Measurements from ENCODE around the gene ICAM5. TPM values are rescaled to one million over a fixed set of nuclear protein-coding genes. Genes with fewer than 3 reads are reported as not detected.

ICAM5 gene
- total RNA-seq, 2 donors from 2014 or later, result 0.18 to 0.37 TPM

DNA sequence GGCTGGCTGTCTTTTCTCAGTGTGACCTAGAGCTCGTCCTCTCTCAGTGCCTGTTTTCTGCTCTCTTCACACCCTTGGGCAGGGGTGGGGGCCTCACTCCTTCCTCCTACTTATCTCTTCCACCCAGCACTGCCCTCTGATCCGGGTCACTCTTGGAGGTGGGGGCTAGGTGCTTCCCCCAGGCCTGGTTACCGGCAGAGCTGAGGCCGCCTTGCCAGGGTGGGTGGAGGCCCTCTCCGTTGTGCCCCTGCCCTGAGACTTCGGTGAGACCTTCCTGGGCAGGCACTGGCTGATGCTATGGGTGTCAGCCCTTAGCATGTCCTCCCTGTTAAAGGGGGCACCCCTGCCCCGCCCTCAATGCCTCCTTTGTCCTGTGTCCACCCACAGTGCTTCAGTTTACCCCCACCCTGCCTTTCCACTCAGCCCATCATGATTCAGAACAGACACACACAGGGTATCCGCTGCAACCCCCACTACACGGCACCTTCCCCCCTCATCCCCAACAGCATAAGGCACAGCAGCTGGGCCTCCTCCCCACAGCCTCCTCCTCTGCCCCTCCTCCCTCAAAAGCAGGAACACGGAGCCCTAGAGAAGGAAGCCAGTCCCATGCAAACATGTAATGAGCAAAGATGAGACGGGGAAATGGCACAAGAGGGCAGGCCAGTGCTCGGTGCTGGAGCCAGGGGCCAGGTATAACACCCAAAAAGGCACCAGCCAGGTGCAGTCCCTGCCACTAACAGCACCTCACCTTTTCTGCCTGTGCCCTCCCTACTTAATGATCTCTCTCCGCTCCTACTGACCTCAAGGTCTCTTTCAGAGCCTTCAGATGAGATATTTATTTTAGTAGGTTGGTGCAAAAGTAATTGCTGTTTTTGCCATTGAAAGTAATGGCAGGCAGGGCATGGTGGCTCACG lies 10.1 kb downstream of the ICAM5 start:
- Mint-ChIP-seq H3K4me1 (peaks cover 4% of the 10 kb centered on the region), H3K27me3 (ENCODE audit: insufficient read depth) (peaks cover 62% of the 10 kb centered on the region), H3K9me3 (peaks cover 7% of the 10 kb centered on the region), H3K4me3 (no peak overlapping the region), H3K27ac (no peak overlapping the region), H3K36me3 (ENCODE audit: low read depth) (peaks cover 6% of the 10 kb centered on the region)
- no peak overlapping the region for H3K9ac ChIP-seq (ENCODE audit: extremely low read depth, low read length, poor library complexity, severe bottlenecking)
- no peaks in the 10 kb centered on the region for H3K4me1 ChIP-seq (ENCODE audit: control insufficient read depth, insufficient read depth, low read length)
- no peak for DNase-seq
- 64 to 79% methylated on average over 5 to 14 of the region's 14 CpGs for WGBS, 2 experiments (ENCODE audit: insufficient coverage in 1 of 2, insufficient read length in 1 of 2)
- H3K27ac ChIP-seq (ENCODE audit: low read depth, low read length), result no peak overlapping the region
- H3K4me3 ChIP-seq (ENCODE audit: low read length), result no peak overlapping the region
- no peaks in the 10 kb centered on the region for H3K36me3 ChIP-seq (ENCODE audit: control insufficient read depth, insufficient read depth, low read length)
- H3K27me3 ChIP-seq (ENCODE audit: control insufficient read depth, insufficient read depth, low read length, poor library complexity, severe bottlenecking), result peaks cover 42% of the 10 kb centered on the region
- TF ChIP-seq CTCF (conservative IDR thresholded peaks at IDR 0.05), result no peak
- no peaks in the 10 kb centered on the region for H3K9me3 ChIP-seq (ENCODE audit: control insufficient read depth, low read length)

GRCh38 chr19:10305139-10305806 lies 15.5 kb downstream of the ICAM5 start:
- no peaks in the 10 kb centered on the region for H3K9me3 ChIP-seq (ENCODE audit: control insufficient read depth, low read length)
- Mint-ChIP-seq H3K27ac (no peak overlapping the region), H3K4me3 (no peak overlapping the region), H3K36me3 (ENCODE audit: low read depth) (peaks cover 15% of the 10 kb centered on the region), H3K4me1 (no peaks in the 10 kb centered on the region), H3K9me3 (no peaks in the 10 kb centered on the region), H3K27me3 (ENCODE audit: insufficient read depth) (peaks cover 13% of the 10 kb centered on the region)
- H3K36me3 ChIP-seq (ENCODE audit: control insufficient read depth, insufficient read depth, low read length), result no peaks in the 10 kb centered on the region
- TF ChIP-seq CTCF (conservative IDR thresholded peaks at IDR 0.05), result no peak
- no peak overlapping the region for H3K27ac ChIP-seq (ENCODE audit: low read depth, low read length)
- 94 to 100% methylated on average over 9 to 17 of the region's 17 CpGs for WGBS, 2 experiments (ENCODE audit: insufficient coverage in 1 of 2, insufficient read length in 1 of 2)
- no peaks in the 10 kb centered on the region for H3K4me1 ChIP-seq (ENCODE audit: control insufficient read depth, insufficient read depth, low read length)
- no peak overlapping the region for H3K9ac ChIP-seq (ENCODE audit: extremely low read depth, low read length, poor library complexity, severe bottlenecking)
- H3K4me3 ChIP-seq (ENCODE audit: low read length), result no peak overlapping the region
- DNase-seq, result no peak
- no peaks in the 10 kb centered on the region for H3K27me3 ChIP-seq (ENCODE audit: control insufficient read depth, insufficient read depth, low read length, poor library complexity, severe bottlenecking)

DNA sequence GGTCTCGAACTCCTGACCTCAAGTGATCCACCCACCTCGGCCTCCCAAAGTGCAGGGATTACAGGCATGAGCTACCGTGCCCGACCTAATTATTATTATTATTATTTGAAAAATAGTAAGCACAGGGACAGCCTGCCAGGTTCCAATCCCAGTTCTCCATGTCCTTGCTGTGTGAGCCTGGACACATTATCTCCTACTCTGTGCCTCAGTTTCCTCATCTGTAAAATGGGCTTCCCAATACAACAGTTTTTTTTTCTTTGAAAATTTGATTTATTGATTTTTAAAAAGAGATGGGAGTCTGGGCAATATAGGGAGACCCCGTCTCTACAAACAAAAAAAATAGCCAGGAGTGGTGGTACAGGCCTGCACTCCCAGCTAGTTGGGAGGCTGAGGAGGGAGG lies 16.6 kb downstream of the ICAM5 start:
- no peaks in the 10 kb centered on the region for H3K27me3 ChIP-seq (ENCODE audit: control insufficient read depth, insufficient read depth, low read length, poor library complexity, severe bottlenecking)
- Mint-ChIP-seq H3K4me3 (no peak overlapping the region), H3K27ac (no peak overlapping the region), H3K4me1 (no peaks in the 10 kb centered on the region), H3K9me3 (no peaks in the 10 kb centered on the region), H3K27me3 (ENCODE audit: insufficient read depth) (peaks cover 10% of the 10 kb centered on the region), H3K36me3 (ENCODE audit: low read depth) (peaks cover 15% of the 10 kb centered on the region)
- H3K9me3 ChIP-seq (ENCODE audit: control insufficient read depth, low read length), result no peaks in the 10 kb centered on the region
- no peak overlapping the region for H3K9ac ChIP-seq (ENCODE audit: extremely low read depth, low read length, poor library complexity, severe bottlenecking)
- 100% methylated on average over 3 of the region's 5 CpGs; no CpG with 5 or more reads in 1 of the 2 experiments for WGBS, 2 experiments (ENCODE audit: insufficient coverage in 1 of 2, insufficient read length in 1 of 2)
- H3K27ac ChIP-seq (ENCODE audit: low read depth, low read length), result no peak overlapping the region
- no peak for TF ChIP-seq CTCF (conservative IDR thresholded peaks at IDR 0.05)
- H3K4me3 ChIP-seq (ENCODE audit: low read length), result no peak overlapping the region
- H3K4me1 ChIP-seq (ENCODE audit: control insufficient read depth, insufficient read depth, low read length), result no peaks in the 10 kb centered on the region
- DNase-seq, result no peak
- H3K36me3 ChIP-seq (ENCODE audit: control insufficient read depth, insufficient read depth, low read length), result no peaks in the 10 kb centered on the region
